ENCODE data around the gene ARHGEF25.

GRCh38 chr12:57602544-57602943 is 8.7 kb upstream of the ARHGEF25 start:
- TF ChIP-seq CTCF (IDR thresholded peaks at IDR 0.05) (no peak), POLR2A (IDR thresholded peaks at IDR 0.05) (no peak), EP300 (IDR thresholded peaks at IDR 0.05) (no peak)

All from upper lobe of left lung (tissue), 4 donors.